Measurements from ENCODE around the gene PIP4K2C.
"Not testable (repeated sequence)": the region's sequence is repeated elsewhere in the genome, so short reads cannot be mapped to it uniquely, and the experiment has no call there.

PIP4K2C gene

DNA sequence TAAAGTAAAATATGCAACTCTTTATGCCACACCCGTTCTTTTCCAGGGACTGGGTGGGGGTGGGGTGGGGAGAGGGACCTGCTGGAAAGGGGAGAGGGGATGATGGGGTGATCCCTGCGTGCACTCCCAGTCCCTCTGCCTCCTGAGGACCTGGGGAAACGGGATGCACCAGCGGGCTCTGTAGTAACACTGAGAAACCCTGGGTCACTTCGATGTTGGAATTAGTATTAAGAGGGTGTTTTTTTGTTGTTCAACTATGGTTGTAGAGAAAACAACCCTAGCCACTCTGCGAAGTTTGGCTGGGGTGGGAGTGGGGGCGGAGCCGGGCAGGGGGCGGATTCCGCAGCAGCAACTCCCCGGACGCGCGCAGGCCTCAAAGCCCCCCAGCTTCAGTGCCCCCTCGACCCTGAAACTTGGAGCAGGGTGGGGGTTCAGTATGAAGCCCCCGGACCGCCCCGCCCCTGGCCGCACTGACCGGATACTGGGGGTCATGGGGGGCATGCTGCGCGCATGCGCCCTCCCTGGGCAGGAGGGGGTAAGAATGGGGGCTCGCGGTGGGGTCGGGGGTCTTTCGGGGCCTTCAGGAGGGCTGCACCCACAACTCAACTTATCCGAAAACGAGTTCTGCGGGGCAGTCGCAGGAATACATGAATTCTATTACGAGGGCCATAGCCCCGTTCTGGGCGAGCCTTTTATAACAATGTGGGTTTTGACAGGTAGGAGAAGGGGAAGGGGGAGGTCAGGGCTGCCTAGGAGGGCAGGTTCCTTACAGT is 19.0 kb downstream of the PIP4K2C start:
- no peak for DNase-seq (ENCODE audit: low read depth in 3 of 3)

DNA sequence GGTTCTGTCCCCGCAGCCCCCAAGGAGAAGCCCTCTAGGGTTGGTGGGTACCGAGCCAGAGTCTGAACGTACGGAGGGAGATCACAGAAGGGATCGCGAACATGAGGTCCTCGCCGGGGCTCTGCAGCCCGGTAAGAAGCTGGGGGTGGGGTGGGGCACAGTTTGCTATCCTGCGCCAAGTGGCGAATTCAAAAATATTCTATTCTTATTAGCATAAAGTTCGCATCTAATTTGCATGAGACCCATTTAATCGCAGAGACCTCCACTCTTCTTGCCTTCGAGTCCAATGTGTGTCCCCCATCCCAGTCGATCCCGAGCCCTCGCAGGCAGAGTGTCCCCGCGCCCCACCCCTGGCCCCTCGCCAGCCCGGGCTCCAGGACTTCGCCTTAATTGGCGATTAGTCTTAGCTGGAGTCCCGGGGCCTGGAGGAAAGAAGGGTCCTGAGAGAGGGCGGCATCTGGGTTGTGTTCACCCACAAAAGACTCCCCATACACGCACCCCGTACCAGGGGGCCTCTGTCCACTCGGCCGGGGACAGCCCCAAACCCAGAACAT is 19.6 kb downstream of the PIP4K2C start:
- DNase-seq (ENCODE audit: low read depth in 3 of 3): no peak

DNA sequence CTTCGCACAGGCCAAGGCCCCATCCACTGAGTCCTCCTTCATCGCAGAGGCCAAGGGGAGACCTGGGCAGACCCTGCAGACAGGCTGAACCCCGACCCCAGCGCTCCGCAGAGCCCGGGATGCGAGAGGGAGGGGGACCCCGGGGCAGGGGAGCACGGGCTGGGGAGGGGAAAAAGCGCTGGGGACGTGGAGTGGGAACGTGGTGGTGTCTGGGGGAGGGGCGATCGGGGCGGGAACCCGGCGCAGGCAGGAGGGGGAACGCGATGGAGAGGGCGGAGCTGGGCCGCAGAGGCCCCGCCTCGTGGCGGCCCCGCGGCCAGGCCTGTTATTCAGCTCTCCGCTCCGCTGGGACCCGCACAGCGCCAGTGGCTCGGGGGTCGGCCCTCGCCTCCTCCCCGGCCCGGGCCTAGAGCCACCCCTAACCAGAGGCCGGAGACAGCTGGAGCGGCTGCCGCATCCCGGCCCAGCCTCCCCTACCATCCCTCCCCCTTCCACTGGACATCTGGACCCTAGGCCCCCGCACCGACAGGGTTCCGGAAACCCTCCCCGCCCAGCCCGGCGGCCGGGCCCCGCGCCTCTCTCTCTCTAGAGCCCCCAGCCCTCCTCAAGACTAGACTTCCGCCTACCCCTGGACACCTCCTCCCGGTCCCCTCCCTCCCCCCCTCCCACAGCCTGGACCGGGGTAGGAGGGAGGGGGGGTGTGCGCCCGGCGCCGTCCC is 20.3 kb downstream of the PIP4K2C start, which contains the start of gene ARHGEF25:
Gene ARHGEF25, plus strand, starts transcription at position 328 of the 719 bp plus-strand sequence. CDS start 460 bp downstream, outside the sequence.
- peak in 1 of 3 experiments; percentile 51 for DNase-seq (ENCODE audit: low read depth in 3 of 3)

DNA sequence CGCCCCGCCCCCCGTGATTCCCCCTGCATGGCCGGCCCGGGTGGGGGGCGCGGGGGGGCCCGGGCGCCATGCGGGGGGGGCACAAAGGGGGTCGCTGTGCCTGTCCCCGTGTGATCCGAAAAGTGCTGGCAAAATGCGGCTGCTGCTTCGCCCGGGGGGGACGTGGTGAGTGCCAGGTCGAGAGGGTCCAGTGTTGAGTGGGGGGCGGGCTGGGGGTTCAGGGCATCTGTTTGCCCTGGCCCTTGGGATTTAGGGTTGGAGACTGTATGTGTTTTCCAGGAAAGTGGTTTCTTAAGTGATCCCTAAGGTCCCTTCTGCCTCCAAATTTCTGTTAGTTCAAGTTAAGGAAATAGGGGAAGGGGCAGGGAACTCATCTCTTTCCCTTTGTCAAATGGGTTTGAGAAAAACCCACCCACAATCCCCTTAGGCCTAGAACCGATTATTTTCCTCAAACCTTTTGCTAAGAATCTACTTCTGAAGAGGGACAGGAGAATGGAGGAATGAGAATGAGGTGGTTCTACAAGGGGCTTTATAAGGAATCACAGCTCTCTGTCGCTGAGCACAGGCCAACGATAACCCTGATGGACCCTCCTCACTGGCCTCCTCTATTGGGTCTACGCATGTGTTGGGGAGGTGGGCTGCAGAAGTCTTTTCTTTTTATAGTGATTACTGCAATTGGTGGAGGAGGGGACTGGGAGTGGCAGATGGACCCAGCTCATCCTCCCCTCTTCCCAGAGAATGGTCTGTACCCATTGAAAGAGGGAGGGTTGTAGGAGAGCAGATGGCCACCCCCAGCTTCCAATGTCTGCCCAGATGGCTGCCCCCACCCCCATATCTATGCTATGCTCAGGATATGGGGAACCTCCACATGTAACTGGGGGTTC is 21.1 kb downstream of the PIP4K2C start:
- DNase-seq (ENCODE audit: low read depth in 3 of 3): no peak

DNA sequence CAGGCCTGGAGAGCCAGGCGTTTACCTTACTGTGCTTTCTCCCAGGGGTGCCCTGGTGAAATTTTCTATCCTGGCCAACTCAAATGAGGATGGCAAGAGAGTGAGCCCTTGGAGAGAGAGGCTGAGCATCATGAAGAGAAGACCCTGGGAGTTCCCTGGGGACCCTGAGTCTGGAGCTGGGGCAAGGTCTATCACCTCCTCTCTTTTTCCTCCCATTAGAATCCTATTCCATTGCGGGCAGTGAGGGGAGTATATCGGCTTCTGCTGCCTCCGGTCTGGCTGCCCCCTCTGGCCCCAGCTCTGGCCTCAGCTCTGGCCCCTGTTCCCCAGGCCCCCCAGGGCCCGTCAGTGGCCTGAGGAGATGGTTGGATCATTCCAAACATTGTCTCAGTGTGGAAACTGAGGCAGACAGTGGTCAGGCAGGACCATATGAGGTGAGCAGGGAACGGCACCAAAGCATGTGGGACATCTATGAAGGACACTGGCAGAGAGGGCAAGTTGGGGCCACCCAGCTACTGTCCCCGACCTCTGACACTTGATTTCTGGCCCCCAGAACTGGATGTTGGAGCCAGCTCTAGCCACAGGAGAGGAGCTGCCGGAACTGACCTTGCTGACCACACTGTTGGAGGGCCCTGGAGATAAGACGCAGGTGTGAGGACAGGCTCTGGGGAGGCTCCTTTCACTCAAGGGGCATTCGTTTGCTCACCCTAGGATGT is 21.9 kb downstream of the PIP4K2C start:
- no peak for DNase-seq (ENCODE audit: low read depth in 3 of 3)

DNA sequence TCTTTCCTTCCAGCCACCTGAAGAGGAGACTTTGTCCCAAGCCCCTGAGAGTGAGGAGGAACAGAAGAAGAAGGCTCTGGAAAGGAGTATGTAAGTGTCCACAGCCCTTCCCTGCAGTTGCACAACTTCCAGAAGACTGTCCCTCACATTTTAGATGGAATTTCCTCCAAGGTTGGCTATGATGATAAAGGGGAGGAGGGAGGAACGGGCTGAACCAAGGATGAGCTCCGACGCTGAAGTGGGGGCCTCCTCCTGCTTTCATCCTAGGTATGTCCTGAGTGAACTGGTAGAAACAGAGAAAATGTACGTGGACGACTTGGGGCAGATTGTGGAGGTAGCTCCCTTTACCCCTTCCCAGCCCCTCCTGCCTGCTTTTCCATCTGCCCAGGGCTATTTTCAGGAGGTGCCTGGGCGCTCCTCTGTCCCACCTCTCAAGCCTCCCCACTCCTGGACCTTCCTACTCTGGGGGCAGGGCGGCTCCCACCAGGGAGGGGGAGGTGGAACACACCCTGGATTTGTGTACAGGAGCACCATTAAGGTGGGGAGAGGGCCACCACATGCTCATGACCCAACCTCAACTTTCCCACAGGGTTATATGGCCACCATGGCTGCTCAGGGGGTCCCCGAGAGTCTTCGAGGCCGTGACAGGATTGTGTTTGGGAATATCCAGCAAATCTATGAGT is 22.6 kb downstream of the PIP4K2C start:
- no peak for DNase-seq (ENCODE audit: low read depth in 3 of 3)

DNA sequence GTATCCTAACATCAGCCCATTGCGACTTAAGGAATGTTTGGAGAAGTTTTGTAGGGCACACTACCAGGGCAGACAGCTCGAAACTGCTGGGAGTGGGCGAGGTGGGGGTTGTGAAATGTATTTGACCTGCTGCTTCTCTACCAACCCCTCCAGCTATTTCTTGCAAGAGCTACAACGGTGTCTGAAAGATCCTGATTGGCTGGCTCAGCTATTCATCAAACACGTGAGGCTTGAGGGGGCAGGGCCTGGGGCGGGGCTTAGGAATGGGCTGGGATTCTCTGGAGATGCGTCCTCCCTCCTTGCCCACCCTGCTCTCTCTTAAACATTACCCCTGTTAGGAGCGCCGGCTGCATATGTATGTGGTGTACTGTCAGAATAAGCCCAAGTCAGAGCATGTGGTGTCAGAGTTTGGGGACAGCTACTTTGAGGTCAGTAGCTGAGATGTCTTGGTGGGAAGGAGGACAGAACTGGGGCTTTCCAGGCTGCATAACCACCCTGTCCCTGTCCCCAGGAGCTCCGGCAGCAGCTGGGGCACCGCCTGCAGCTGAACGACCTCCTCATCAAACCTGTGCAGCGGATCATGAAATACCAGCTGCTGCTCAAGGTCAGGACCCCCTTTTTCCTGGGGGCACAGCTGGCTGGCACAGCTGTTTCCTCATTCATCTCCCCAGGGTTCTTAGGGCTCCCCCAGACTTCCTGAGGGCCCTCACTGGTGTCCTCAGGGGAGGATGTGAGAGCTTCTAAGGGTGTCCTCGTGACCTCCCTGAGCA is 23.4 kb downstream of the PIP4K2C start:
- no peak for DNase-seq (ENCODE audit: low read depth in 3 of 3)

DNA sequence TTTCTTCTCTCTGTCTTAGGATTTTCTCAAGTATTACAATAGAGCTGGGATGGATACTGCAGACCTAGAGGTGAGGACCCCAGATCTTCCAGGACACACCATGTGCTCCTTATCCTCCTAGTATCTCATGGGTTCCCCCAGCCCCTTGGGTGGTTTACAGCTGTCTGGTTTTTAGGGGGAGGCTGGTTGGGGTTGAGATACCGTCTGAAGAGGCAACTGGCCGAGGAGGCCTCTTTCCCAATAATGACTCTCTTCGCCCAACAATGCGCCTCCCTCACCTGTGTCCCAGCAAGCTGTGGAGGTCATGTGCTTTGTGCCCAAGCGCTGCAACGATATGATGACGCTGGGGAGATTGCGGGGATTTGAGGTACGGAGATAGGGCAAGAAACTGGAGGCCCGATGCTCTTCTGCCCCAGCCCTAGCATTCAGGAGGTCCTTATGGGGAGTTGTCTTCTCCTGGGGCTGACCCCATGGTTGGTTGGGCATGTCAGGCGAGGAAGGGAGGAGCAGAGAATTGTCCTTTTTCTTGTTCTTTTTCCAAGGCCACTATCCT is 24.0 kb downstream of the PIP4K2C start:
- DNase-seq (ENCODE audit: low read depth in 3 of 3): no peak

DNA sequence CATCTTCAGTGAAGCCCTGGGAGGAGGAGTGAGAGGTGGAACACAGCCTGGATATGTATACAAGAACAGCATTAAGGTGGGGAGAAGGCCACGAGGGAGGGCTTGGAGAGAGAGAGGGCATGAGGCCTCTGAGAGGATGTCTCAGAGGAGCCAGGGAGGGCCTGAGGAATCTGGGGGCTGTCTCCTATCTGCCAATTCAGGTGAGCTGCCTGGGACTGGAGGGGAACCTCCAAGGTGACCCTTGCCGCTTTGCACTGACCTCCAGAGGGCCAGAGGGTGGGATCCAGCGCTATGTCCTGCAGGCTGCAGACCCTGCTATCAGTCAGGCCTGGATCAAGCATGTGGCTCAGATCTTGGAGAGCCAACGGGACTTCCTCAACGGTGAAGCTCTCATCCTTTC is 24.6 kb downstream of the PIP4K2C start:
- no peak for DNase-seq (ENCODE audit: low read depth in 3 of 3)

DNA sequence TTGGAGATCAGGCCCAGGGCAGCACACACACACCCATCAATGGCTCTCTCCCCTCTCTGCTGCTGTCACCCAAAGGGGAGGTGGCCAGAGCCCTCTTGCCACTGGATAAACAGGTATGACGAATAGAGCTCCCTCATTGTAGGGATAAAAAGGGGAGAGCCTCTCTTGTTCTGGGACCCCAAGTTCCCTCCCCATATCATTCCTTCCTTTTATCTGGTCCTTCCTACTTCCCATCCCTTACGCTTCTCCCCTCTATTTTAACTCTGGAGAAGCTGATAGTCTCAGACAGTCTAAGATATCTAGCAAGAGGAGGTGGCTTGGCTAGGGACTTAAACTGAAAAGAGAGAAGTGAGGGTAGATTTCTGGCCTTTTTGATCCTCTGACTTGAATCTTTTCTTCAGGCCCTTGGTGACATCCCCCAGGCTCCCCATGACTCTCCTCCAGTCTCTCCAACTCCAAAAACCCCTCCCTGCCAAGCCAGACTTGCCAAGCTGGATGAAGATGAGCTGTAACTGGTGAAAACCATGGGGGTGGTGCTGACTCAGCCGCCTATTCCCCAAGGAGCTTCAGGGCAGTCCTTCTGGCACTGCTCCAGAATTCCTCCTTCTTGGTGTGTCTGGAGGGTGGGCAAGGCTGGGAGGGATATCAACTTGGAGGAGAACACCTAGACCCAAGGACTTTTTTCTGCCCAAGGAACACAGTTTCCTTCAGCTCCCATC is 25.6 kb downstream of the PIP4K2C start:
- DNase-seq (ENCODE audit: low read depth in 3 of 3): no peak

DNA sequence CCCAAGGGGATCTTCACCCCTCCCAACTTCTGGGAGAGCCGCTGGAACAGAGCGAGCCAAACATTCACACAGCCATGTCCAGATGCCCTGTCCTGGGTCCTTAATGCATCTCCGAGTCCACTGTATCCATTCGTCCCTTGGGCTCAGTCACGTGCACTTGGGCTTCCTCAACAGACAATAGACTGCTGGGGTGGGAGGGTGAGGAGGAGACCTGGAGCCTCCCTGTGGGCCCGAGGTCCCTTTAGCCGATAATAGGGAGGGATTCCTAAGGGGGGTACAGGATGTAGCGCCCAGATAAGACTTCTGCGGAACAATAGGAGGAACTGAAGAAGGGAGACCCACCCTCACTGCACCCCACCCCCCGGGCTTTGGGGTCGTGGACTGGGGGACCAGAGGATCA is 26.9 kb downstream of the PIP4K2C start:
- no peak for DNase-seq (ENCODE audit: low read depth in 3 of 3)

DNA sequence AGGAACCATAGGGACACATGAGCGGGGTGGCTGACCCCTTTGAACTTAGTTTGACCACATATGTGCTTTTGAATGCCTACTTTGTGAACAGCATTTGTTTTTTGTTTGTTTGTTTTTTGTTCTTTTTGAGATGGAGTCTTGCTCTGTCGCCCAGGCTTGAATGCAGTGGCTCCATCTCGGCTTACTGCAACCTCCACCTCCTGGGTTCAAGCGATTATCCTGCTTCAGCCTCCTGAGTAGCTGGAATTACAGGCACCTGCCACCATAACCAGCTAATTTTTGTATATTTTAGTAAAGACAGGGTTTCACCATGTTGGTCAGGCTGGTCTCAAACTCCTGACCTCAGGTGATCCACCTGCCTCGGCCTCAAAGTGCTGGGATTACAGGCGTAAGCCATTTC is 27.4 kb downstream of the PIP4K2C start:
- DNase-seq (ENCODE audit: low read depth in 3 of 3): not testable (repeated sequence)

DNA sequence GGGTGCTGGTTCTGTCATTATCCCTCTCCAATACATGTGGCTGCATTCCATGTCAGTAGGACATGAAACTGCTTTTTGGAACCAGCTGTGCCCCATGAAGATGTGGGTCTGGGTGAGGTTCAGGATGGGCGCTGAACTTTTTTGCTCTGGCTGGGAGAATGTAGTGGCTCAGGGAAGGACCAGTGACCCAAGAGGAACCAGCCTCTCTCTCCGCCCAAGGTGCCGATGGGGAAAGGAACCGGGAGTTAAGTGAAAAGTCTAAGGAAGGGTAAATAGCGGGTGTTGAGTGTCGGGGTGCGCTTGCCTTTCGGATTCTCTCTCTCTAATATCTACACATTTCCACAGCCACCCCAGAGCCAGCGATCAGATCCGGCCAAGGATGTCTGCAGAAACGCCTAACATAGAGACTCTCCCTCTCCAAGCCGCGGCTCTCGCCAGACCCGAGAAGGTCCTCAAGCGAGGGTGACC is 28.0 kb downstream of the PIP4K2C start:
- DNase-seq (ENCODE audit: low read depth in 3 of 3): no peak

DNA sequence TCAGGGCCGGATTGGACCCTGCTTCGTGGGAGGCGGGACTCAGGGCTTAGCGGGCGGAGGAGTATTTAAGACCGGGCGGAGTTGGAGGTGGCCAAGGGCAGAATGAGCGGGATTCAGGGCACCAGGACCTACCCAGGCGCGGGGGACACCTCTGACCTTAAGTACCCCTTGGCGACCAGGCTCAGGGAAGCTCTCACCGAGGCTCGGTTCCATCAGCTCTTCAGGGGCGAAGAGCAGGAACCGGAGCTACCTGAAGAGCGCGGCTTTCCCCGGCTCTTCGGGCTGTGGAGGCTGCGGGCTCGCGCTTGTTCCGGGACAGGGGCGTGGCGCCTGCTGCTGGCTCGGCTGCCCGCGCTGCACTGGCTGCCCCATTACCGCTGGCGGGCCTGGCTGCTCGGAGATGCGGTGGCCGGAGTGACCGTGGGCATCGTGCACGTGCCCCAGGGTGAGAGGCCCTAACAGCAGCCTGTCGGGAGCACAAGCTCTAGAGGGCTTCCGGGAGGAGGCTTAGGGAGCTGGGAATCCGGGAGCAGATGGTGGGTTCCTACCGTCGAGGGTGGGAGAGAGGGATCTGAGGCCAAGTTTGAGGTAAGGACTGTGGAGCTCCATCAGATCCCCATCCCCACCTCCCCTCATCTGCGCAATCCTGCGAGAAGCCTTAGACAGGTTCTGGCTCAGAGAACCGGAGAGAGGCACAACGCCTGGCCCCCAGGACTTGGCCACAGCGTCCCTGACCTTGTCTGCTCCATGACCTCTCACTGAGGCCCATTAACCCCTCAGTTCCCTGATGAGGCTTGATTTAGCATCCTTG is 28.6 kb downstream of the PIP4K2C start:
- no peak for DNase-seq (ENCODE audit: low read depth in 3 of 3)

DNA sequence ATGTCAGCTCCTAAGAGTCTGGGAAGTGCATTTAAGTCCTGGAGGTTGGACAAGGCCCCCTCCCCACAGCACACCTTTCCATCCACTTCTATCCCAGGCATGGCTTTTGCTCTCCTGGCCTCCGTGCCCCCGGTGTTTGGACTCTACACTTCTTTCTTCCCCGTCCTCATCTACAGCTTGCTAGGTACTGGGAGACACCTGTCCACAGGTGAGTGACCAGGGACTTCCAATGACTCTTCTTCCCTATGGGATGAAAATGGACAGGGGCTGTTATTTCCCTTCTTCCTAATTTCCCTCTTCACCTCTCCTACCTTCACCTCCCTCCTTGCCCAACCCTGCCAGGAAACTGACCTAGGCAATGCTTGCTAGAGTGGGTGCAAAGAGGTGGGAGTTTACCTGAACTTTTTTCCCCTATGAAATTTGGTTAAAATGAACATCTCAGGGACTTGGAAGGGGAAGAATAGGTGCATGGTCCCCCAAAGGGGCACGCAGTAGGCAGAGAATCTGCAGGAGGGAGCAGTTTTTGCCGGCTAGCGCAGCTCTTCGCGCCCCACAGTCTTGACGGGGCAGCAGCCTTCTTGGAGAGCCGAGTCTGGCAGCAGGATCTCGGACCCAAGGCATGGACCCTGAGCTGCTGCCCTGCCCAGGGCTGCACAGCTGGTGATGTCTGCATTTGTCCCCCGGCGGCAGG is 29.4 kb downstream of the PIP4K2C start:
- DNase-seq (ENCODE audit: low read depth in 3 of 3): no peak

DNA sequence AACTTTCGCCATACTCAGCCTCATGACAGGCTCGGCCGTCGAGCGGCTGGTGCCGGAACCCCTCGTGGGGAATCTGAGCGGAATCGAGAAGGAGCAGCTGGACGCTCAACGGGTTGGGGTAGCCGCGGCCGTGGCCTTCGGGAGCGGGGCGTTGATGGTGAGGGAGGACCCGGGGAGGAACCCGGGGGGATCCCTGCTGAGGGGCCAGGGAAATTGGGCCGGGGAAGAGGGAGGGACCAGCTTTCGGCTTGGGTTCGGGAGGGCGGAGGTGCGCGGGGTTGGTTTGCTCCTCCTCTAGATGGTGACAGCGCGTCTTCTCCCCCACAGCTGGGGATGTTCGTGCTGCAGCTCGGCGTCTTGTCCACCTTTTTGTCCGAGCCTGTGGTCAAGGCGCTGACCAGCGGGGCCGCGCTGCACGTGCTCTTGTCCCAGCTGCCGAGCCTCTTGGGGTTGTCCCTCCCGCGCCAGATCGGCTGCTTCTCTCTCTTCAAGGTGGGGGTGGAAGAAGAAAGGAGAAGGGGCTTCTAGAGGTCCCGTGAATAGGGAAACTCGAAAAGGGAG is 30.0 kb downstream of the PIP4K2C start:
- DNase-seq (ENCODE audit: low read depth in 3 of 3): no peak

All from stimulated activated CD4-positive, alpha-beta T cell treated with anti-CD3 and anti-CD28 coated beads, TNF-alpha, amount 100 ng/mL, for 4 hours (primary cell).